Subcutaneous abdominal adipose tissue (tissue), 5 donors: Measurements from ENCODE around the gene CFAP58.

ENCODE experiments used
- H3K27ac ChIP-seq: one replicate; pipeline ENCODE4 v1.7.0; 2013; ENCODE audit warnings: low read depth, mild to moderate bottlenecking, inconsistent platforms, low read length, moderate library complexity
- H3K27me3 ChIP-seq, 5 donors: one replicate each; pipeline ENCODE4 v1.7.0; 2013; ENCODE audit warnings: low read length in 5 of 5, inconsistent platforms in 1 of 5; ENCODE audit not compliant: control insufficient read depth in 5 of 5, insufficient read depth in 4 of 5
- H3K36me3 ChIP-seq, 5 donors: one replicate each; pipeline ENCODE4 v1.7.0; 2013; ENCODE audit warnings: low read length in 5 of 5; ENCODE audit not compliant: control insufficient read depth in 5 of 5, insufficient read depth in 5 of 5
- H3K4me1 ChIP-seq, 5 donors: one replicate each; pipeline ENCODE4 v1.7.0; 2013; ENCODE audit warnings: low read length in 5 of 5, mild to moderate bottlenecking in 3 of 5, moderate library complexity in 1 of 5; ENCODE audit not compliant: control insufficient read depth in 5 of 5, insufficient read depth in 5 of 5
- H3K4me3 ChIP-seq, 5 donors: one replicate each; pipeline ENCODE4 v1.7.0; 2013; ENCODE audit warnings: low read length in 5 of 5, low read depth in 1 of 5
- H3K9ac ChIP-seq, 5 donors: one replicate each; pipeline ENCODE4 v1.7.0; 2013; ENCODE audit warnings: low read length in 5 of 5, mild to moderate bottlenecking in 4 of 5, moderate library complexity in 3 of 5
- H3K9me3 ChIP-seq, 5 donors: one replicate each; pipeline ENCODE4 v1.7.0; 2013; ENCODE audit warnings: low read length in 5 of 5; ENCODE audit not compliant: control insufficient read depth in 5 of 5
- donor health status: healthy.
- donor health status: healthy.
- donor health status: healthy.
- donor health status: healthy.
- donor health status: healthy.

CFAP58 gene

GRCh38 chr10:104344219-104344618 lies 9.4 kb upstream of the CFAP58 start:
- Histone ChIP-seq H3K4me3 (no peak overlapping the region), H3K9ac (no peak overlapping the region), H3K4me1 (peaks cover 3 to 23% (median 11%) of the 10 kb centered on the region in 5 donors), H3K9me3 (no peaks in the 10 kb centered on the region), H3K27me3 (no peaks in the 10 kb centered on the region), H3K36me3 (no peaks in the 10 kb centered on the region), H3K27ac (no peak overlapping the region)

- Histone ChIP-seq H3K27me3 (no peaks in the 10 kb centered on the region), H3K36me3 (no peaks in the 10 kb centered on the region), H3K27ac (no peak overlapping the region), H3K9ac (no peak overlapping the region), H3K4me3 (no peak overlapping the region), H3K9me3 (no peaks in the 10 kb centered on the region), H3K4me1 (peaks cover 0 to 22% (median 9%) of the 10 kb centered on the region in 5 donors)
Observed at GRCh38 chr10:104345515-104345914, 8.1 kb upstream of the CFAP58 start.

DNA sequence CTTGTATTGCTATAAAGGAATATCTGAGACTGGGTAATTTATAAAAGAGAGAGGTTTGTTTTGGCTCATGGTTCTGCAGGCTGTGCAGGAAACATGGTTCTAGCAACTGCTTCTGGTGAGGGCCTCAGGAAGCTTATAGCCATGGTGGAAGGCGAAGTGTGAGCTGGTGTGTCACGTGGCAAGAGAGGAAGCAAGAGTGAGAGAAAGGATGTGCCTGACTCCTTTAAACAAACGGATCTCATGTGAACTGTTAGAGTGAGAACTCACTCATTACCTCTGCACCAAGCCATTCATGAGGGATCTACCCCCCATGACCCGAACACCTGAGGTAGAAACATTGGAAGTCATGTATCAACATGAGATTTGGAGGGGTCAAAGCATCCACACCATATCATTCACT lies 7.7 kb upstream of the CFAP58 start:
- no peak overlapping the region for H3K9ac ChIP-seq
- no peaks in the 10 kb centered on the region for H3K36me3 ChIP-seq
- H3K27ac ChIP-seq, result no peak overlapping the region
- H3K4me1 ChIP-seq, result peaks cover 0 to 22% (median 9%) of the 10 kb centered on the region in 5 donors
- H3K27me3 ChIP-seq, result no peaks in the 10 kb centered on the region
- no peak overlapping the region for H3K4me3 ChIP-seq
- H3K9me3 ChIP-seq, result no peaks in the 10 kb centered on the region

DNA sequence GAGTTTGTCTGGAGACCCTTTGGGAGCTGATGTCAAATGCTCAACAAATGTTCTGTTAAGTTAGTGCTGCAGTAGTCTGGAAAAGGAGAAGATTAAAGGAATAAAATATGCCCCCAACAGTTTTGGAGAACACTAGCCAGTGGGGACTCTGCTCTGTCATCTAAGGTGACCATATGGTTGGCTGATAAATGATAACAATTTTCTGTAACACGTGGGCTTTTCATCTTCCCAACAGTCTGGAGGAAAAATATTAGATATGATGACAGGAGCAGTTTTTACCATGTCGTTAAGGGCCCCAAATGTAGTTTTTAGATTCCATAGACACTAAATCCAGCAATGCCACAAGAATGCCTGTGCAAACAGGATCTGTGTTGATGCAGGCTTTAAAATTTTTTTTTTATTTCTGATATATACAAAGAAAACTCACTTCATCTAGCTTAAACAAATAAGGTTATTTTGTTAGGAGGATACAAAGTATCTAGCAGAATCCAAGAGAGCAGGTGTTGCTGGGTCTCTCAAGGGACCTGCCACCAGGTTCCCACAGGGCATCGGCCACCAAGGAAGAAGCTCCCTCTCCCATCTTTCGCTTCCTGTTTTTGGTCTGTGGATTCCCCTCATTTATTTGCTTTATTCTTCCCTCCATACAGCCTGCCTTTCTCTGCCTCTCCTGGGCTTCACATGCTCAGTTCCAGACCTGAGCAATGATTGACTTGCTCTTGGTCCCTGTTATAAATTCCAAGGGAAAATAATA lies 6.2 kb upstream of the CFAP58 start:
- no peak overlapping the region for H3K27ac ChIP-seq
- no peak overlapping the region for H3K4me3 ChIP-seq
- H3K9me3 ChIP-seq, result no peaks in the 10 kb centered on the region
- H3K27me3 ChIP-seq, result no peaks in the 10 kb centered on the region
- H3K9ac ChIP-seq, result no peak overlapping the region
- H3K4me1 ChIP-seq, result peaks cover 0 to 22% (median 9%) of the 10 kb centered on the region in 5 donors
- no peaks in the 10 kb centered on the region for H3K36me3 ChIP-seq

DNA sequence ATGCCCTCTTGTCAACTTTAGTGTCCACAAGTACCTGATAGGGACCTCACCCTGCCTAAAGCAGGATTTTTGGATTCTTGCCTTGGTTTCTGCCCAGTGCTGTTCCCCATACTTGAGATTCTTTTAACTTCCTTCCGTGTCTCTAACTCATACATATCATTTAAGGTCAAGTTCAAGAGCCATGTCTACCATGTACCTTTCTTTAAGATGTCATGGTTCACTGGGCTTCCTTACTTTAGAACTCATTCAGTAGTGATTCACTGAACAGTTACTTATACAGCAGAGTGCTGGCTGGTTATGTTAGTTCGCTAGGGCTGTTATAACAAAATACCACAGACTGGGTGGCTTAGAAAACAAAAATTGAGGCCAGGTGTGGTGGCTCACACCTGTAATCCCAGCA lies 5.0 kb upstream of the CFAP58 start:
- Histone ChIP-seq H3K9me3 (no peaks in the 10 kb centered on the region), H3K4me1 (peaks cover 2 to 23% (median 16%) of the 10 kb centered on the region in 5 donors), H3K36me3 (no peaks in the 10 kb centered on the region), H3K9ac (no peak overlapping the region), H3K4me3 (no peak overlapping the region), H3K27me3 (no peaks in the 10 kb centered on the region), H3K27ac (no peak overlapping the region)

DNA sequence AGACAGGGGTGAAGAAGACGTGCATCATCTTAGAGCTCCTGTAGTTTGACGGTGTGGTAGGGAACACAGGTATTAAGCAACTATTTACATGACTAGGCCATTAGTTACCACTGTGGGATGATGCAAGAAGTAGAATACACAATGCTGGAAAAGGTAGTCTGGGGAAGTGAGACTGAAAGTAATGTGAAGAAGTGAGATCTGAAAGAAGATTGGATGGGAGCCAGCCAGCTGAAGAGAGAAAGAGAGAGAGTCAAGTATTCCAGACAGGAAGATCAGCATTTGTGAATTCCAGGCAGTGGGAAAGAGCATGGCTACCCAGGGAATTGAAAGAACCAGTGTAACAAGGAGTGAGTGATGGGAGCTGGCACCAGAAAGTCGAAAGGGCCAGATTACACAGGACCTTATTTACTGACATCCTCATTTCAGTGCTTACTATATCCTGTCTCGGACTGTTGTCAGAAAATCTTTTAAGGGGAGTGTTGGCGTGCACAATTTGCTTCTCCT lies 4.0 kb upstream of the CFAP58 start:
- H3K36me3 ChIP-seq, result no peaks in the 10 kb centered on the region
- H3K4me3 ChIP-seq, result peak overlapping the region in 4 of 5 donors; percentile 38 to 65 (median 50)
- no peaks in the 10 kb centered on the region for H3K9me3 ChIP-seq
- peaks cover 5 to 30% (median 23%) of the 10 kb centered on the region in 5 donors for H3K4me1 ChIP-seq
- H3K27me3 ChIP-seq, result no peaks in the 10 kb centered on the region
- no peak overlapping the region for H3K27ac ChIP-seq
- H3K9ac ChIP-seq, result peak overlapping the region in 3 of 5 donors; percentile 18 to 57 (median 38)

DNA sequence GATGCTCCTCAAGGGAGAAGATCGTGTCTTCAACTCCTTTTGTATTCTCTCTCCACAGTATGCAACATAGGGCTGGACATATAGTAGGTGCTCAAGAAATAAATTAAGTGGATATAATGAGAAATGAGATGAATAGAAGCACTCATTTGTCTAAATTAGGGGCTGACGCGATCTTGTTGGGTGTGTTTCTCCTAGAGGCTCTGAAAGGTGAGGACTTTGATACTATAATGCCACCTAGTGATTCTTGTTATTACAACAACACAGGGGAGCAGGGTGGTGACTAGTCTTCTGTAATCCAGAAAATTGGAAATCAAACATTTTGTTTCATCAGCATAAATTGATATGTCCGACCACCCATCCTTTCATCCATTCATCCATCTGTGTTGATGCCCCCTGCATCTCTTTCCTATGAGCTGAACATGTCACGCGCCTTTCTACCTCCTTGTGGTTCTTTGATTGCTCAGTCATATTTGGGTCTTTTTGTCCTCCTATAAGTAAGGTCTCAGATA lies 3.5 kb upstream of the CFAP58 start:
- peak overlapping the region in 4 of 5 donors; percentile 38 to 65 (median 50) for H3K4me3 ChIP-seq
- H3K9me3 ChIP-seq, result no peaks in the 10 kb centered on the region
- no peaks in the 10 kb centered on the region for H3K27me3 ChIP-seq
- no peak overlapping the region for H3K27ac ChIP-seq
- H3K9ac ChIP-seq, result peak overlapping the region in 3 of 5 donors; percentile 18 to 57 (median 38)
- H3K4me1 ChIP-seq, result peaks cover 5 to 30% (median 23%) of the 10 kb centered on the region in 5 donors
- H3K36me3 ChIP-seq, result no peaks in the 10 kb centered on the region

DNA sequence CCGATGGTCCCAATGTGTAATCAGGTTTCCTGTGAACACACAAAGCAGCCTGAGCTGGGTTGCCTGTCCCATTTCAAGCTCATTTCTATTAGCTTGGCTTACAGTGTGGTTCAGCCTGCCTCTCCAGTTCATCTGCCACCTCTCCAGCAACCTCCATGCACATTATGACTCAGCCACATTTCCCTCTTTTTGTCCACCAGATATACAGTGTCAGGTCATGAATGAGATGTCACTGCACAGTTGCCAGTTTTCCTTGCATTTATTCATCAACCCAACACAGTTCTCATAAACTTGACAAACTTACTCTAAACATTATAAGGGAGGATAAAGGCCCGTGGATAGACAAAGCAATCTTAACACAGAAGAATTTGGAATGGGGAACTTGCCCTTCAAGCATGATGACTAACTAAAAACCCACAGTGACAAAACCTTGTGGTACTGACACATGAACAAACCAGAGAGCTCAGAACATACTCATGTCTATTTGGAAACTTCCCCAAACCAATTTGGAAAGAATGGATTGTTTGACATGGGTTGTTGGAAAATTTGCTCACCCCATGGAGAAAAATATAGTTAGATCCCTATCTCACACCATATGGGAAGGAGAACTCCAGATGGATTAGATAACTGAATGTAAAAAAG lies 2.5 kb upstream of the CFAP58 start:
- Histone ChIP-seq H3K9ac (no peak overlapping the region), H3K4me1 (peaks cover 5 to 30% (median 23%) of the 10 kb centered on the region in 5 donors), H3K4me3 (no peak overlapping the region), H3K27ac (no peak overlapping the region), H3K9me3 (no peaks in the 10 kb centered on the region), H3K36me3 (no peaks in the 10 kb centered on the region), H3K27me3 (no peaks in the 10 kb centered on the region)

DNA sequence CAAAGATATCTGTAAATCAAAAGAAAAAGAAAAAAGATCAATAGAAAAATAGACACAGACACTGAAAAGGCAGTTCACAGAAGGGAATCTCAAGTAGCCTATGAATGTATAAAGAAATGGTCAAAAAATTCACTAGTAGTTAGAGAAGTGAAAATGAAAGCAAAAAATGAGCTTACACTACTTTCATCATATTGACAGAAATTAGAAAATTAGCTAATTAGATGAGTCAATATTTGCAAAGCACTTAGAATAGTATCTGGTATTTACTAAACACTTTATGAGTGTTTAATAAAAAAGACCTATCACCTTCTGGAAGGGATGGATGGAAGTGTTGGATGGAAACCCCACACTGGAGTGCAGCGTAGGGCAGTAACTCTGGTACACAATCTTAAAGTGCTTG lies 1.7 kb upstream of the CFAP58 start:
- H3K9ac ChIP-seq, result no peak overlapping the region
- no peak overlapping the region for H3K4me3 ChIP-seq
- no peaks in the 10 kb centered on the region for H3K27me3 ChIP-seq
- H3K4me1 ChIP-seq, result peaks cover 5 to 30% (median 23%) of the 10 kb centered on the region in 5 donors
- no peak overlapping the region for H3K27ac ChIP-seq
- no peaks in the 10 kb centered on the region for H3K36me3 ChIP-seq
- H3K9me3 ChIP-seq, result no peaks in the 10 kb centered on the region

DNA sequence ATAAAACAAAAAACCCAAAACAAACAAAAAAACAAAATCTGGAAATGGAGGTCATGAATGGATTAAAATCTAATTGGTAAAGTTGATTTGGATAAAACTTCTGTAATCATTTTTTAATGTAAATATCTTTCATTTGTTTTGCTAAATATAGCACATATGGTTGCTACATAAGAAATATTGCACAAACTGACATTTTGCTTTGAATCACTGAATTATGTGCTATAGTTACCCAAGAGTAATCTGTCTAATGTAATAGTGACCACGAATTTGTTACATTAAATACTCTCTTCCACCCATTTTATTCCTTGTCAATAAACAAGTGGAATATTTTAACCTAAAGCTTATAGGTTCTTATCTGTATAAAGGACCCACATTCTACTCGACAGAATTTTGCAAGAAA lies 6.2 kb downstream of the CFAP58 start:
- no peak overlapping the region for H3K4me3 ChIP-seq
- H3K27ac ChIP-seq, result no peak overlapping the region

More for the DNA sequence above, 6.2 kb downstream of the CFAP58 start:
- H3K4me1 ChIP-seq, result no peaks in the 10 kb centered on the region
- H3K9me3 ChIP-seq, result no peaks in the 10 kb centered on the region
- no peak overlapping the region for H3K9ac ChIP-seq
- no peaks in the 10 kb centered on the region for H3K27me3 ChIP-seq
- no peaks in the 10 kb centered on the region for H3K36me3 ChIP-seq
